ENCODE results near the gene NPAS3. TPM values are rescaled to one million over a fixed set of nuclear protein-coding genes. Genes with fewer than 3 reads are reported as not detected.

Gene NPAS3
- total RNA-seq, 4 donors from 2014 or later, result 4.0 to 12.2 (median 5.6) TPM

DNA sequence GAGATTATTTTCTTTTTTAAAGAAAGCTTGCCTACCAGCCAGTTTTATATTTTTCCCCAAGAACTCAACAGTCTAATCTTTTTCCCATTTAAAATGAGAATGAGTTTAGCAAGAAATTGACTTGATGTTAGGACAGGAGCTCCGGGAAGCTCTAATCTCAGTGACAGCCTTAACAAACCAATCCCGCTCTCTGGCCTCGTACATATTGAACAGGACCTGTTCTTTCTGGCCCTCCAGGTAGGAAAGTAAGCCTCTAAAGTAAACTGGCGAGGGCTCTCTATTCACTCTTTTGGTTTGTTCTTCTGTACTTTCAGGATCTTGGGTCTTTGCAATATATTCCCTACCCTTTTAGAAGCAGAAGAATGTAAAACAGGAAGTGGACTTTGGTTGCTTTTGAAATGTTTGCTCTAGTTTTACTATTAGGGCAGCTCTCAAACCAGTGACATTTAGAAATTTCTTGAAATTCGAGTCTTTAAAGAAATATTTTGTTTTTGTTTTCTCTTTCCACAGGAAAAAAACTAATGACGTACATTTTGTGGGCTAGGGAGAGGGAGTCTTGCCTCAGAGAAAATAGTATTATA is 17.9 kb upstream of the NPAS3 start:
- WGBS, 2 donors, result 39 to 55% methylated on average over 6 of the region's 6 CpGs
- no peak for DNase-seq
- Histone ChIP-seq H3K4me3 (replicated peaks in 1 of 3) (no peak overlapping the region), H3K36me3 (no peaks in the 10 kb centered on the region), H3K27ac (no peak overlapping the region), H3K9me3 (no peaks in the 10 kb centered on the region), H3K27me3 (no peaks in the 10 kb centered on the region), H3K4me1 (peaks cover 0 to 11% of the 10 kb centered on the region in 2 donors)
- intact Hi-C loops (cut with DNase I), result no loop called here
- no peak for TF ChIP-seq POLR2A (IDR thresholded peaks at IDR 0.05)
- TF ChIP-seq CTCF (IDR thresholded peaks at IDR 0.05), result no peak

GRCh38 chr14:32925439-32925838 is 13.2 kb upstream of the NPAS3 start:
- Histone ChIP-seq H3K36me3 (no peaks in the 10 kb centered on the region), H3K27ac (no peak overlapping the region), H3K27me3 (no peaks in the 10 kb centered on the region), H3K4me3 (replicated peaks in 1 of 3) (no peak overlapping the region), H3K9me3 (no peaks in the 10 kb centered on the region), H3K4me1 (peaks cover 0 to 11% of the 10 kb centered on the region in 2 donors)
- intact Hi-C loops (cut with DNase I), result no loop called here
- no peak for DNase-seq
- TF ChIP-seq POLR2A (IDR thresholded peaks at IDR 0.05) (no peak), CTCF (IDR thresholded peaks at IDR 0.05) (no peak)

GRCh38 chr14:32932302-32932913 is 6.3 kb upstream of the NPAS3 start:
- H3K36me3 ChIP-seq, result no peaks in the 10 kb centered on the region
- peaks cover 3% of the 10 kb centered on the region for H3K27me3 ChIP-seq
- H3K27ac ChIP-seq, result no peak overlapping the region

DNA sequence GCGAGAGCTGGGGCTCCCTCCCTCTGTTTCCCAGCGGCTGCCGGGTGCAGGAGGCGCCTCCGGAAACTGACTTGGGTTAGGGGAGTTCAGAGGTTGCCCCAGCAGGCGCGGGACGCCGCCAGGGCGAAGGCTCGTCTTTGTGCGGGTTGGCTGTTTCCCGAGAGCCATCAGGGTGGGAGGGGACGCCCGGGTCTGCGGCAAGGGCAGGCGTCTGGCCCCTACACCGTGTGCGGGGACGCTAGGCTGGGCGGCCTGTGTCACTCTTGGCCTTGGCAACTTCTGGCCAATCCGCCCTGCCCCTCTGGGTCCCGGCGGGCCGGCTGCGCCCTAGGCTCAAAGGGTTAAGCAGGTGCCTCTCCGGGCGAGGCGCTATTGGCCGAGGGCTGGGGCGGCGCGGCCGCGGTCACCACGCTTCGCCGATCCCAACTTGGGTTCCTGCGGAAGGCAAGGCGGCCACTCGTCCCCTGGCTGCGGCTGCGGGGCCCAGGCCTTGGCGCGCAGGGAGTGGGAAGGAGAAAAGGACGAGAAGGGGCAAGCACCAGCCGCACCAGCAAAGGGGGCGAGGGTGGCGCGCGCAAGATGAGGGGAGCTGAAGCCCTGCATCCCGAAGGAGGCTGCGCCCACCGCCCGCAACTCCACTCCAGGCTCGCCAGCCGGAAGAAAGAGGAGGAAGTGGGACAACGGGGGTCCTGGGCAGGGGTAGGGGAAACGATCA is 5.6 kb upstream of the NPAS3 start:
- DNase-seq, result peak; percentile 25 to 38
- WGBS, 2 donors, result 2 to 8% methylated on average over 13 to 42 of the region's 59 CpGs
- peak overlapping the region; percentile 12 to 47 (median 39) for H3K4me3 ChIP-seq (replicated peaks in 1 of 3)
- peaks cover 3% of the 10 kb centered on the region for H3K27me3 ChIP-seq
- intact Hi-C loops (cut with DNase I), result no loop called here
- H3K4me1 ChIP-seq, result peaks cover 16 to 23% of the 10 kb centered on the region in 2 donors
- no peaks in the 10 kb centered on the region for H3K9me3 ChIP-seq
- no peaks in the 10 kb centered on the region for H3K36me3 ChIP-seq
- H3K27ac ChIP-seq, result no peak overlapping the region
- TF ChIP-seq POLR2A (IDR thresholded peaks at IDR 0.05) (no peak), CTCF (IDR thresholded peaks at IDR 0.05) (no peak)

More at GRCh38 chr14:32932302-32932913, 6.3 kb upstream of the NPAS3 start:
- H3K4me3 ChIP-seq (replicated peaks in 1 of 3), result peak overlapping the region in 2 of 3 donors; percentile 39 to 47
- 56 to 67% methylated on average over 30 of the region's 30 CpGs for WGBS, 2 donors
- intact Hi-C loops (cut with DNase I), result no loop called here
- peaks cover 16 to 23% of the 10 kb centered on the region in 2 donors for H3K4me1 ChIP-seq
- H3K9me3 ChIP-seq, result no peaks in the 10 kb centered on the region
- TF ChIP-seq POLR2A (IDR thresholded peaks at IDR 0.05) (no peak), CTCF (IDR thresholded peaks at IDR 0.05) (no peak)
- DNase-seq, result no peak

DNA sequence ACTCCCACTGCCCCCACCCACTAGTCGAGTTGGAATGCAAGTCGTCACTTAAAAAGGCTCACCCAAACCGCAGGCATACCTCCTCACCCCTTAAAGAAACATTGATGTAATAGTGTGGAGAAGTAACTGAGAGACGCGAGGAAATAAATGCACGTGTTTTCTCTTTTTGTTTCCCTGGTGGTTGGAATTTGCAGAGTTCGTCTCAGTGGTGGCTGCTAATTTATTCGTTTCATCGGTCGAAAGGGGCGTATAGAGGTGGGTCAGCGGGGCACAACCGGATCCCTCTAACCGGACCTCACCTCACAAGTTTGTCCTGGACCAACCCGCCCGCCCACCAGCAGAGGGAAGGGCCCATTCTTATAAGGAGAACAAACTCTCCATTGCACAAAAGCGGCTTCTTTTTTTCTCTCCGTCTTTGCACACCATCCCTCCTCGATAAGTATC is 5.0 kb upstream of the NPAS3 start:
- no peak for DNase-seq
- Histone ChIP-seq H3K27ac (no peak overlapping the region), H3K4me3 (replicated peaks in 1 of 3) (peak overlapping the region; percentile 39 to 57 (median 47)), H3K4me1 (peaks cover 16 to 23% of the 10 kb centered on the region in 2 donors), H3K27me3 (peaks cover 3% of the 10 kb centered on the region), H3K9me3 (no peaks in the 10 kb centered on the region), H3K36me3 (no peaks in the 10 kb centered on the region)
- intact Hi-C loops (cut with DNase I), result no loop called here
- no peak for TF ChIP-seq POLR2A (IDR thresholded peaks at IDR 0.05)
- peak in 2 of 6 experiments; percentile 3 to 24 for TF ChIP-seq CTCF (IDR thresholded peaks at IDR 0.05)
- 1 to 3% methylated on average over 19 of the region's 19 CpGs for WGBS, 2 donors
